IPS DF 4.7 (cell line): ENCODE measurements around the gene CCL4L2.
"Not testable (repeated sequence)": the region's sequence is repeated elsewhere in the genome, so short reads cannot be mapped to it uniquely, and the experiment has no call there.

ENCODE experiments used
- DNase-seq: peaks from one replicate; pipeline ENCODE4 v3.0.0-alpha.2; 2013; ENCODE audit warnings: low spot score; ENCODE audit errors: extremely low read depth

Gene CCL4L2

DNA sequence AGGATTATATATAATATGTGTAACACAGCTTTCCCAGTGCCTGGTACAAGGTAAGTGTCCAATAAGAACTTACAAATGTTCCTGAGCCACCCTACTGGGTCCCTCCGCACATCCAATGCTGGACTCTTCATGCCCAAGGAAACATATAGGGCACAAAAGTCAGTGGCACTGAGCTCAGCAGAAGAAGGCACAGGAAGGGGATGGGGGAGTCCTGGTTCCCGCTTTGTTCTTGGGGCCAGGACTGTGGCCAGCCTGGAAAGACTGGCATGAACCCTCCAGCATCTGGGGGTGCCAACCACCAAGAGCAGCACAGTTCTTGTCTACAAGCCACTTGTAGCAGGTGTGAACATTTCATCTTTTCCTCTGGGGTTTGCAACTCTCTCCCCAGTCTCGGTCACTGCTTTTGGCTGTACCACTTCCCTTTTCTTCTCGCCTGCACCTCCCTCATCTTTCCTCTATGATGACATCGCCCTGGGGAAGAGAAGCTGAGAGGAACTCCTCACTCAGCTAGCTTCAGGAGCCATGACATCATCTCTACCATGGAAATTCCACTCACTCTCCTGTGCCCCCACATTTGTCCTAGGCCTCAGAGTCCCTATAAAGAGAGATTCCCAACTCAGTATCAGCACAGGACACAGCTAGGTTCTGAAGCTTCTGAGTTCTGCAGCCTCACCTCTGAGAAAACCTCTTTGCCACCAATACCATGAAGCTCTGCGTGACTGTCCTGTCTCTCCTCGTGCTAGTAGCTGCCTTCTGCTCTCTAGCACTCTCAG, at the start of gene CCL4L2:
CCL4L2 (plus strand) TSS at position 625 of the 773 bp plus-strand sequence.
- DNase-seq: not testable (repeated sequence)

DNA sequence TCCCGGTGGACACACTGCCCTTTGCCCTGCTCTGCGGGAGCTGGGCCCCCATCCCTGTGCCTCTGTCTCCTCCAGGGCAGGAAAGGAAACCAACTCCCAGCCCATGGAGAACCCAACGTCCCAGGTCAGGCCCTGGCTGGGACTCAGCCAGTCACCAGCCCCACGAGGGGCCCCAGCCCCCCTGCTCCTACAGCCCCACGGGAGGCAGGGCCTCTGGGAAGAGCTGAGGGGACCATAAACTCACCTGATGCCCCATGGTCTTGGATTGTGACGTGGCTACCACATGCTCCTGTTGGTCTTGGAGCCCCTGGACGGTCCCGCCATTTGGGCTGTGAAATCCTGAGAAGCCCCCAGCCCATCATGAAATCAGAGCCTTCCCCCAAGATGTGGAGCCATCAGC, 42.0 kb upstream of the CCL4L2 start:
- not testable (repeated sequence) for DNase-seq

DNA sequence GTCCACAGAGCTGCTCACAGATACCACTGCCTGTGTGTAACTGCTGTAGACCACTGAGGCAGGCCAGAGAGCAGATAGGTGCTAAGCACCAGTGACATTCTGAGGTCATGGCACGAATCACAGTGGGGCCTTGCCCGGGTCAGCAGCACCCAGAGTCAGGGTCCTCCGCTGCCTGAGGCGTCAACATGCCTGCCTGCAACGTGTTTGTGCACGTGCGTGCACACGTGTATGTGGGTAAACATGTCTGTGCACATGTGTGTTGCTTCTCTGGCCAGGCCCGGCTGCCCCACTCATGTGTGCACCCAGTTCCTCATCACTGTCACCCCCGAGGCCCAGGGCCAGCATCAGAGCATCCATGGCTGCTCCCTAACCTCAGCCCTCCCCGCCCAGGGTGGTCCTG, 34.3 kb upstream of the CCL4L2 start, which contains the start of gene TBC1D3B:
TBC1D3B (minus strand) TSS at position 101 of the 400 bp plus-strand sequence. CDS start 1,586 bp downstream, outside the sequence.
- not testable (repeated sequence) for DNase-seq

DNA sequence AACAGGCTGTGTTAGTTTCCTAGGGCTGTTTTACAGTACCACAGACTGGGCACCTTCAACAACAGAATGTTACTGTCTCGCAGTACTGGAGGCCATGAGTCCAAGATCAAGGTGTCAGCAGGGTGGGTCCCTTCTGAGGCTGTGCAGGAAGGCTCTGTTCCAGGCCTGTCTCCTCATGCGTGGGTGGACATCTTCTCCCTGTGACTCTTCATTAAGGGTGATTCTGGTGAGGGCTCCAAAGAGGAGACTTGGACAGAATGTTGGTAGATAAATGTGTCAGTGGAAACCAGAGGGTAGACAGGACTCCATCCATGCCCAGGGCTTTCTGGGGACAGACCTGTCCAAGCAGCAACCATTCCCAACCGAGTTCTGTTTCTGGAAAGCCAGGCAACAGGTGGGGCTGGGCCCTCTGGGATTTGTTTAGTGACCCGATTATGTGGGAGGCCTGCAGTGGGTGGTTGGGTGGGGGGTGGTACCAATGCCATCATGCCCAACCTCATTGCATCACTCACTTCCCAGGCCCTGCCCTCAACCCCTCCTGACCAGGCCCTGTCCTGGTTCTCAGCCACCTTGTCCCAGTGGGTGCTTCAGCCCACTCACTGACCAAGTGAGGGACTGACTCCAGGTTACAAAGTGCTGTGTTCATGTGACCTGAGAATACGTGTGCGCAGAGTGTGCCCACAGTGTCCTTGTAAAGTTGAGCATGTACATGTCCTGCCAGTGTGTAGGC, 29.3 kb upstream of the CCL4L2 start:
- DNase-seq: not testable (repeated sequence)

DNA sequence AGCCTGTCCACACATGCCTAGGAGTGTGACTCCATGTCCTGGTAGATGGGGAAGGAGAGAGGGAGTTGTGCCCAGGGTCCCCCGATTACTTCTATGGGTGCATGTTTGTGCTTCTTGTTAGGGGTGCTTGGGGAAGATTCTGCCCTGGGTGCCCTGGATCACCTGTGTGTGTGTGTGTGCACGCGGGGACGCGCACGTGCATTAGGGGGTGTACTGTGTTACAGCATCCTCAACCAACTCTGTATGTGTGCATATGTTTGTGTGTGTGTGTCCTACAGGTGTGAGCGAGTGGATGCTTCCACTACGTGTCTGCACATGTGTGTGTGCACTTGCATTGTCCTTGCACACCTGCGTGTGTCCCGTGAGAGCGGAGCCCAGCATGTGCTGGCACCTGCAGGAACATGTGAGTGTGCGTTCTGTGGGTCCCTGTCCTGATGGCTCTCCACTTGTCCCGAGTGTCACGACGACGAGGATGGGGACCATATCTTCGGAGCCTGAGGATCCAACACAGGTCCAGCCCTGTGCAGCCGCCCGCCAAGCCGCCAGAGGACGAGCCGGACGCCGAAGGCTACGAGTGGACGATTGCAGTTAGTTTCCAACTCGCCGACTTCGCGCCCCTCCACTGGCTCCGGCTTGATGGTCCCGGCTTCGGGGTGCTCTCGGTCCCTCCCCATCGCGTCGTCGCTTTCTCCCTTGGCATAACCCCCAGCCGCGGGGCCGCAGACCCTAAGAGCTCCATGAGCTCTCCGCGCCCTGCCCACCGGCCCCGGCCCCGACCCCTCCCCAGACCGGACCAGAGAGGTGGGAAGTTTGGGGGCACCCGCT, 28.5 kb upstream of the CCL4L2 start:
- no peak for DNase-seq

DNA sequence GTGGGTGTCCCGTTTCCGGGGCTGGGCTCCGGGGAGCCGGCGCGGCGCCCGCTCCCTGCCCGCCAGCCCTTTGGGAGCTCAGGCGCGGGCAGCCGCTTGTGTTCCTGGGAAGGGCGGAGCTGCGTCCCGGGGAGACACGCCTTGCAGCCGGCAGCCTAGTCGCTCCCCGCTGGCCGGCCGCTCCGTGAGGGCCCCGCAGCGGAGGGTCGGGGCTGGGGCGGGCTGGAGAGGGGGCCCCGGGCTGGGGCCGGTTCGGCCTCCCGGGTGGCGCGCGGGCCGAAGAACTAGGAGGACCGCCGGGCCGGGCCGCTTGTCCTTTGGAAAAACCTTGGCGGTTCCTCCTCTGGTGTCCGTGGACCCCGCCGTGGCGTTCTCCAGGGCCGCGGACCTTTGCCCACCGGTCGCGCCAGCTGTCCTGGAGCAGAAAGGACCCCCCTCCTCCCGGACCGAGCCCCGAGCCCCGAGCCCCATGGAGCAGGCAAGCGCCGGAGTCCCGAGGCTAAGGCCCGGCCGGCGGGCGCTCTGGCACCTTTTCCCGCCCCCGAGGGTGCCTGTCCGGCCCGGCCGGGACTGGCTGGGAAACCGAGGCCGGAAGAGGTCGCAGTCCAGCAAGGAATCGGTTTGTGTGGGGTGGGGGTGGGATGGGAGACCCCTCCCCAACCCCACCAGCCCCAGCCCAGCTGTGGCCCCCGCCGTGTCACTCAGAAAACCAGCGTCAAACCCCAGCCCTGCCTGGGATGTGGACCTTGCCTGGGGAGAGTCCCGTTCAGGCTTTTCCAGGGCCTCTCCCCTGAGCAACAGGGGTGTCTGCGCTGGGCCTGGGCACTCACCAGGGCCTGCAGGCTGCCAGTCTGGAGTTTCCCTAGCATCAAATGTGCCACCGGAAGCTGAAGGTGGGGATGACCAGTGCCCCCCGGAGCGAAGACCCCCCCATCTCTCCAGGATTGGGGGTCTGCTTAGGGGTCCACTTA, 27.6 kb upstream of the CCL4L2 start:
- DNase-seq: no peak

DNA sequence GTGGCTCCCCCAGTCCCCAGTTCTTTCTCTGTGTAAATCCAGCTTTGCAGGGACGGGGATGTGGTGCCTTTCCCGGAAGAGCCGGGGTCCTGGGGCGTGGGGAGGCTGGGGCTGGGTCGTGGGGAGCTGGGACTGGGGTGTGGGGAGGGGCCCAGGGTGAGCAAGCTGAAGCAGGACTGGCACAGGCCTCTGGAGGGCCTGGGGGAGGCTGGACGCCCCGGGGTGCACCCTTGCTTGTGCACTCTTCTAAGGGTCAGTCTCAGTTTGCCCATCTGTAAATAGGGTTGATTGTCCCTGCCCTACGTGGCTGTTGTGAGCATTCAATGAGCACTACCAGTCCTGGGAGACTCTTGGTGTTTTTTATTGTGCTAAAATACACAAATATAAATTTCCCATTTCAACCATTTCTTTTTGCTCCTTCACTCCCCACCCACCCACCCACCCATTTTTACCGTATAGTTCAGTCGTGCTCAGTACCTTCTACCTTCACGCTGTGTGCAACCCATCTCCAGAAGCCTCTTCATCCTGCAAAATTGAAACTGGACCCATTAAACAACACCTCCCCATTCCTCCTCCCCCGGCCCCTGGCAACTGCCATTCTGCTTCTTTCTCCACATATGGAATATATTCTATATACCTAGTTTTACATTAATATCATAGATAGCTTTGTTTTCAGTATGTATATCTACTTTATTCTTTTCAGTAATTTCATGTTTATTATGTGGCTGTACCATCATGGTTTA, 26.7 kb upstream of the CCL4L2 start:
- no peak for DNase-seq

DNA sequence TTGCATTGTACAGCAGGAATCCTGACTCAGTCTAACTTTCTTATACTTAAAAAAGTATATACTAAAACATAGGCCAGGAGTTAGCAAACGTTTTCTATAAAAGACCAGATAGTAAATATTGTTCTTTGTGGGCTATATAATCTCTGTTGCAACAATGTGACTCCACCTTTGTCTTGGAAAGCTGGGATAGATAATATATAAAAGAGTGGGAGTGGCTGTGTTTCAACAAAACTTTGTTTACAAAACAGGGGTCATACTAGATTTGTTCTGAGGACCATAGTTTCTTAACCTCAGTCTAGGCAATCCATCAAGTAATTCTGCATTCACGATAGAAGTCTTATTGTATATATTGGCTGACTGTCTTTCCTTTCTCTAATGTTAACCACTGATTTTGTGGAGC, 25.4 kb upstream of the CCL4L2 start:
- DNase-seq: no peak

DNA sequence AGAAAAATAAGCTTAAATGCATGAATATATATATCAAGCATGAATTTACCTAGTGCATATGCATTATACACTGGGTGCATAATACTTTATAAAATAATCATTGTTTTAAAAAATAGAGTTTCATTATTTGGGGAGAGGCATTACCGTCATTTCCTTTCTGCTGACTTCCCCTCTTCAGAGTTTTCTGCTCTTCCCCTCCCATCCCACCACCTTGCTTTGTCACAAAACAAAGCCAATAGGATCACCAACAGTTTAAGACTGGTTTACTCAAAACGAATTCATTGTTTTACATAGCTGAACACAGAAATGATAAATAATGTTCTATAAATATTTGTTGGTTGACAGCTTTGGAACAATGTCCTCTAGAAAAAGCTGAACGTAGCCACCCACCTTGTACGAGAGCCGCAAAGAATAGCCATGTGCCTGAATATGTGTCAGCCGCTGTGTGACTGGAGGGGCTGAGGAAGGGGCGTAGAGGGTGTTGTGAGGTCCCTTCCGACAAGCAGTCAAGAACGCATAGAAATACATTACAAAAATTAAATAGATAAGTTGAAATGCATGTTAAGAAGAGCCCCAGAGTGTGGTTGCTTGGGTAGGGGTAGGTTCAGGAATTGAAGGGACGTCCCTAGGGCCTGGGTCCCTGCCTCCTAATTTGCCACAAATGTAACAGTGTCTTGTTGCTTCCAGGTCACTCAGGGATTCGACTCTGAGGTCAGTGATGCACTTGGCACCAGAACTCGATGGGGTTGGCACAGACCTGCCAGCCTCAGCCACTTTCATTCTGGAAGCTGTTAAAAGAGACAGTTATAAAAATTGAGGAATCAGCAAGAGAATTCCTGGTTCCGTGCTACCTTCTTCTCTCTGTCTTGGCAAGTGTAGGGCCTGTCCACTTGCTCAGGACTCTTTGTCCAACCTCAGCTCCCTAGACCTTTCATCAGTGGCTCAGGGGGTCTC, 23.8 kb upstream of the CCL4L2 start:
- not testable (repeated sequence) for DNase-seq

DNA sequence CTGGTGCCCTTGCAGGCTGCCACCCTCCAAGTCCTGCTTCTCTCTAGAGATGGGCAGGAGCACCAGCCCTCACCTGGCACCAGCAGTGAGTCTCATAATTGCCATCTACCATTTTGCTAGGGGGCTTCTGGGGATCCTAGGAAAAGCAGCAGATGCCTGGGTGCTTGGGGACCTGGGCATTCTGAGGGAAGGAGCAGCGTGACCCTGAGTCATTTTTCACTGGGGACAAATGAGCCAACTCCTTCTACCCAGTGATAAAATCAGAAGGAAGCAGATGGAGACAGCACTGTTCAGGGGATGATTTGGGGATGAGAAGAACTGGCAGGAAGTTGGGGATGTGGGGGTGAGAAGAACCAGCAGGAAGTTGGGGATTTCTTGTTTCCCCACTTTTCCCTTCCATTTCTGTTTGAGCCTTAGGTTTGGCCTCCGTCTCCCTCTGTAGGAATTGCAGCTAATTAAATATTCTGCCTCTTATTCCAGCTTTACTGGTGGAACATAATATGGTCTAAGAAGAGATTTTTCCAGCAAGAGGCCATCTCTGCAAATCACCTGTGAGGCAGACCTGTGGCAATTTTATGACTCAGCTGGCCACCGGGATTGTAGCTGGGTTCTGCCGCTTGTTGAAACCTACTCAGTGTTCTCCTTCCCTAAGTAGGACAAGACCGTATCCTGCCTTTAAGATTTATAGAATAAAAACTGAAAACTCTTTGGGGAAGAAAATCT, 22.8 kb upstream of the CCL4L2 start:
- DNase-seq: not testable (repeated sequence)

DNA sequence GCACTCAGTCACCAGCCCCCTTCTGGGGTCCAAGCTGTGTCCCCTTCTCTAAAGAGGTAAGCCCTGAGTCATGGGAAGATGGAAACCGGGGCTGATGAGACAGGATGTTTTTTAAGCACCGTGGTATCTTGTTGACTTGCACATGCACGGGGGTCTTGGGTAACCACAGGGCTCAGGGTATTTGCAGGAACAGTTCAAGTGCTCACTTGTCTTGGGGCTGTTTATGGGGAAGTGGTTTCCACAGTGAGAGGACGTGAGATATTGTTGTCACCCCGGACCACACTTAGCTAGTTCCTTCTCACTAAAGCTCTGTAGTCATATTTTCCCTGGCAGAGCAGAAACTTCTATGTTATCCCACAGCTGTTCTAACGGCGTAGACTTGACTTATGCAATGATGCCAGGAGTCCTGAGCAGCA, 22.0 kb upstream of the CCL4L2 start:
- DNase-seq: no peak

DNA sequence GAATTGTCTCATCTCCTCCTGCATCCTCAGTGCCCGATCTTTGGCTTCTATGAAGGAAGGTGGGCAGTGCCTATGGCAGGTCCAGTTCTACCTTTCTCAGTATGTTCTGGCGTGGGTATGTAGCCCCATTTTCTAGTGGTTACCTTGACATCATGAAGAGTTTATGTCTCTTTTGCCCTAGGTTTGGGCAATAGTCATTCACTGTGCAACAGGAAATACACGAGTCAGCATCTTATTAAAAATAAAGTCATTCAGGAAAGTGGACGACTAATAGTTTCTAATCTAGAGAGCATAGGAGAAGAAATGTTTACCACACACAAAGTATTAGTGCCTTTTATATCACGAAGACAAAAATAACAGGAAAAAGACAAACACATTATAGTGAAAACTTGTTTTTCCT, 20.9 kb upstream of the CCL4L2 start:
- not testable (repeated sequence) for DNase-seq

DNA sequence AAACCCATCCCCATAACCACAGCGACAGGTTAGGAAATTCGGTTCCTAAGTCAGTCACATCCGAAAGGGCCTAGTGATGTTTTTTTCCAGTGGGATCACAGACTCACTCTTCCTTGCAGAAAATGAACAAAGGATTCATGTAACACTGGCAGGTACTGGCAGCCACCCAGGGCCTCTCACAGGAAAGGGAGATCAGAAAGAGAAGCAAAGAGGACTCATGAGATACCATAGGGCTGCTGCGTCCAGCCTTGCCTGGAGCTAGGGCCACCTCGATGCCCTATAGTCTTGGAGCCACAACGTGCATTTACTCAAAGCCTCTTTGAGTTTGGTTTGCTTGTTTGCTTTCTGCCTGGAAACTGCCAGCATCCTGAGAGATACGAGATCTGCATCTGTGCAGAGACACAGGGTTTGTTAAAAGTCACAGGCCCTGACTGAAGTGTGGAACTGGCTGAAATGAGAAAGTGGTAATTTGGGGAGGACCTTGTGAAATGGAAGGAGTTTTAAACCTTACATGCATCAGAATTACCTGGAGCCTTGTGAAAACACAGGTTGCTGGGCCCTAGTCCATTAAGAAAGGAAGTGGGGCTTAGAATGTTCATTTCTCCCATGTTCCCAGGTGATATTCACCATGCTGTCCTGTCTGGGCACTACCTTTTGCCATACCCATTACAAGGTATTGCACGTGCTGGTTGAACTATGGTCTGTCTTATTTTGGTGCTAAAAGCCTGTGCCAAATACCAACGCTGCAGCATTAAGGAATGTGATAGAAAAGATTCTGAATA, 20.1 kb upstream of the CCL4L2 start:
- DNase-seq: not testable (repeated sequence)

DNA sequence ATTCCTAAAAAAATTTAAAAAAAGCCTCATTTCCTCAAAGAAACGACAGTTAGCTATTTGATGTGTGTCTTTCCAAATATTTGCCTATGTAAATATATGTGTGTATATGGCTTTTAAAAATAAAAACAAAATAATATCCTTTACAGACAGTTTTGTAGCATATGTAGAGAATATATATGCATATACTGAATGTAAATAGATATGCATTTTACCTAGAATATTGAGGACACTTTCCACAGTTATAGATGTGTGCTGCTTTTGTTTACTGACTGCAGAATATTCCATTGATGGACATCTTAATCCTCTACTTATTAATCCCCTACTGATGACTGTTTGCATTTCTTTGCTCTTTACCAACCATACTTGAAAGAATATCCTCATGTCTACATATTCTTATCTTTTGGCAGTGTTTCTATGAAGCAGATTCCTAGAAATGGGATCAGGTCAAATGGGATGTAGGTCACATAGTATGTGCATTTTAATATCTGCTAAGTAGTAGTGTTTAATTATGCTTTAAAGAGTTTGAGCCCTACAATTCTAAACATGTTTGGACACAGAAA, 17.6 kb upstream of the CCL4L2 start:
- no peak for DNase-seq

DNA sequence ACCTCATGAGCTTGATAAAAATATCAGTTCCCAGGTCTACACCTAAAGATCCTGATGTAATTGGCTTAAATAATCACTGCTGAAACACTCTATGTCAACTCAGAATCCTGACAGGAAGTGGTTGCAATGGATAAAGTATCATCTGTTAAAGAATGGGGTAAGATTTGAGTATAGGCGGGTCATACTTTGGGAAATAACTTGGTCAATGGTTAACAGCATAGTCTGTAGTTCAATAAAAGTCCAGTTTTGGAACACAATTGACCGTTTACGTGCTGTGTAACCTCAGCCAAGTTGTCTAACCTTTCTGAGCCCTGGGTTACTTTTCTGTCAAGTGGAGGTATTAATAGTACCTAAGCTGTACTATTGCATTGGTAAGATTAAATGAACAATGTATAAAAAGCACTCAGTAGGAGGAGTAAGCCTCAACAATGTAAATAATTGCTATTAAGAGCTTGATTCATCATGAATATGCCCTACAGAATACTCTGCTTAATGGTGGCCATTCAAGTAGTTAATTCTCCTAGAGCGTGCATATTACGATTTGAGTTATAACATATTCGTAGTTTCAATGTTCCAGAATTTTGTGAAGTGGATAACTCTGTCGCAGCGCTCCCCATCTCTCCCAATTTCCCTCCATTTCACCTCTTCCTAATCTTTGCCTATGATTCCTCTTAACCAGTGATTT, 16.6 kb upstream of the CCL4L2 start:
- DNase-seq: not testable (repeated sequence)

DNA sequence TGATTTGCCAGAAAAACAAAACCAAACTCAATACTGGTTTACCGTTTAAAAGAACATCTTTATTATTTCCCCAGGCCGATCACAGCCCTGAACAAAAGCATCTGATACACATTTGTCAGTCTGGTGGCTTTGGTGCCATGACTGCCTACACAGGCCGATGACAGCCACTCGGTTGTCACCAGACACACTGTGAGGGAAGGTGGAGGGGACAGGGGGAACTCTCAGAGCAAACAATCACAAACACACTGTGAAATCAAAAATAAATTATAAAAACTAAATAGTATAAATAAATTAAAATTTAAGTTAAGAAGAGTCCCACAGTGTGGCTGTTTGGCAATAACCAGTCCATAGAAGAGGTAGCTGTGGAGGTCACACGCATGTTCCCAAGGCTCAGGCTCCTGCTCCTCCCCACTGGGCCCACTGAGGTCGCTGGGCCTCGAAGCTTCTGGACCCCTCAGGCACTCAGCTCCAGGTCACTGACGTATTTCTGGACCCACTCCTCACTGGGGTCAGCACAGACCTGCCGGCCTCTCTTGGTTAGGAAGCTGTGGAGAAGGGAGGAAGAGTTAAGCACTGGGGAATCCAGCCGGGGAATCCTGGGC, 15.9 kb upstream of the CCL4L2 start:
- not testable (repeated sequence) for DNase-seq
